Activated CD8-positive, alpha-beta T cell treated with anti-CD3 and anti-CD28 coated beads, Interleukin-2, amount 10 ng/mL, durations not matched to agents 7 days and 5 days (primary cell): ENCODE results near the gene CDH2. TPM values are rescaled to one million over a fixed set of nuclear protein-coding genes. Genes with fewer than 3 reads are reported as not detected.

Source experiments
- ATAC-seq: fragments of 150-1000 bp; cut with Tn5 transposase; one replicate; pipeline ENCODE4 v1.10.0; 2021; ENCODE audit warnings: moderate library complexity
- CTCF ChIA-PET: fragments of 350-600 bp; sonication (Branson Sonifier 250); formaldehyde crosslinking; loops from one replicate; lab custom pipeline; 2021; ENCODE audit warnings: antibody characterized with exemption; lab: Charles Lee
- POLR2A ChIA-PET: fragments of 350-600 bp; sonication (Branson Sonifier 250); formaldehyde crosslinking; loops from one replicate; lab custom pipeline; 2021; ENCODE audit warnings: antibody characterized with exemption; lab: Charles Lee
- DNase-seq: peaks from one replicate; pipeline ENCODE4 v3.0.0-alpha.2; 2020
- H3K27ac Mint-ChIP-seq: one replicate; pipeline ENCODE4 v1.8.0; 2021; ENCODE audit warnings: mild to moderate bottlenecking, mixed read lengths
- H3K27me3 Mint-ChIP-seq: one replicate; pipeline ENCODE4 v1.8.0; 2021; ENCODE audit warnings: low read depth, mixed read lengths
- H3K36me3 Mint-ChIP-seq: one replicate; pipeline ENCODE4 v1.8.0; 2021; ENCODE audit warnings: low read depth, mixed read lengths
- H3K4me1 Mint-ChIP-seq: one replicate; pipeline ENCODE4 v1.8.0; 2021; ENCODE audit warnings: low read depth, mixed read lengths
- H3K4me3 Mint-ChIP-seq: one replicate; pipeline ENCODE4 v1.8.0; 2021; ENCODE audit warnings: mild to moderate bottlenecking, mixed read lengths
- H3K9me3 Mint-ChIP-seq: one replicate; pipeline ENCODE4 v1.8.0; 2022; ENCODE audit warnings: mixed read lengths; ENCODE audit not compliant: insufficient read depth
- total RNA-seq, 2 experiments: library from RNA; stranded (reverse); gene quantifications; one replicate each; pipeline ENCODE4 v1.2.3, GENCODE V29; 2021

CDH2 gene
- total RNA-seq, 2 experiments from 2014 or later = 0.11 to 0.21 TPM

- no peaks in the 10 kb centered on the region for H3K4me1 Mint-ChIP-seq
- H3K27me3 Mint-ChIP-seq = no peaks in the 10 kb centered on the region
- H3K27ac Mint-ChIP-seq = no peak overlapping the region
- H3K36me3 Mint-ChIP-seq = no peaks in the 10 kb centered on the region
- ChIA-PET CTCF (interaction anchor here (0.6 kb wide), 1 partner anchor 19 kb away, joined by 4 read pairs; no protein-coding TSS in a partner anchor), POLR2A (no interaction called here)
- DNase-seq (no peak), ATAC-seq (no peak)
- no peak overlapping the region for H3K4me3 Mint-ChIP-seq
- H3K9me3 Mint-ChIP-seq = peaks cover 8% of the 10 kb centered on the region
Measured at GRCh38 chr18:28095041-28095440, 81.9 kb downstream of the CDH2 start.

- no peak for DNase-seq
- H3K27ac Mint-ChIP-seq = no peak overlapping the region
- no peaks in the 10 kb centered on the region for H3K36me3 Mint-ChIP-seq
- H3K27me3 Mint-ChIP-seq = no peaks in the 10 kb centered on the region
- ChIA-PET CTCF (no interaction called here), POLR2A (no interaction called here)
- ATAC-seq = no peak
- no peaks in the 10 kb centered on the region for H3K4me1 Mint-ChIP-seq
- no peak overlapping the region for H3K4me3 Mint-ChIP-seq
- no peaks in the 10 kb centered on the region for H3K9me3 Mint-ChIP-seq
Measured at GRCh38 chr18:28091197-28091596, 85.7 kb downstream of the CDH2 start.

DNA sequence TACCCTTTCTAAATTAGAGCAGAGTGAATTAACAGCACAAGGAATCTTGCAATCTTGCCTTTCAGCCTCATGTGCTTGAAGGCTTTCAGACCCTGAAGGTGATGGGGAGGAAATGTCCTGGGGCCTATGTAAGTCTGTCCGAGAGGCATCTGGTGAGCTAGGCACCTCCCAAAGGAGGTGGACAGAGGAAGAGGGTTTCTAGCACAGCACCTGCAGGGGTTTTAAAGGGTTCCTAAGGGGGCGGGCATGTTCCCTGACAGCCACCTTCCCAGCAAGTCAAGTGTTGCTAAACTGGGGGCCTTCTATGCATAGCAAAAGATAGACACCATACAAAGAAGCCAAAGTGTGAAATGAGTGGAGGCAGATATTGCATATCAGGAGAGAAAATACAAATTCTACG is 88.5 kb downstream of the CDH2 start:
- ChIA-PET POLR2A (no interaction called here), CTCF (no interaction called here)
- ATAC-seq (no peak), DNase-seq (no peak)
- Mint-ChIP-seq H3K27ac (no peak overlapping the region), H3K9me3 (no peaks in the 10 kb centered on the region), H3K4me1 (no peaks in the 10 kb centered on the region), H3K4me3 (no peak overlapping the region), H3K27me3 (no peaks in the 10 kb centered on the region), H3K36me3 (no peaks in the 10 kb centered on the region)

GRCh38 chr18:28086670-28087552 is 90.0 kb downstream of the CDH2 start:
- DNase-seq (no peak), ATAC-seq (no peak)
- POLR2A ChIA-PET = no interaction called here
- Mint-ChIP-seq H3K27me3 (no peaks in the 10 kb centered on the region), H3K36me3 (no peaks in the 10 kb centered on the region), H3K4me3 (no peak overlapping the region), H3K27ac (no peak overlapping the region), H3K9me3 (no peaks in the 10 kb centered on the region), H3K4me1 (no peaks in the 10 kb centered on the region)
- CTCF ChIA-PET = no interaction called here

DNA sequence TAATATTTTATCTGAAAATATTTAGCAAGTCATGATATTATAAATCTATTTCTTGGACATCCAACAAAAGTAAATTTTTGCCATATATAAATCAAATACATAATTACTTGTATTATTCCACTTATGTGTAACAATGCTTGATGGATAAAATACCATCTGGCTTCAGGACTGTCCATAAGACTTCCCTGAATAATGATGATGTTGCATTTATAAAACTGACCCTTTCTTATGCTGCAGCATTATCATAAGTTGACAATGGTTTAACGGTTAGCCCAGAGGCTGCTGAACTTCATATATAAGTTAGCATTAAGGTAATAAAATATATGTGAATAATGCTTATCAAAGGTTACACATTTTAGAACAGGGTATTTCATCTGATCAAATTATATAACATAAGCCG is 95.4 kb downstream of the CDH2 start:
- DNase-seq (no peak), ATAC-seq (no peak)
- H3K36me3 Mint-ChIP-seq = no peaks in the 10 kb centered on the region
- ChIA-PET POLR2A (no interaction called here), CTCF (no interaction called here)
- no peaks in the 10 kb centered on the region for H3K27me3 Mint-ChIP-seq
- H3K9me3 Mint-ChIP-seq = no peaks in the 10 kb centered on the region
- no peak overlapping the region for H3K27ac Mint-ChIP-seq
- H3K4me3 Mint-ChIP-seq = no peak overlapping the region
- H3K4me1 Mint-ChIP-seq = no peaks in the 10 kb centered on the region

DNA sequence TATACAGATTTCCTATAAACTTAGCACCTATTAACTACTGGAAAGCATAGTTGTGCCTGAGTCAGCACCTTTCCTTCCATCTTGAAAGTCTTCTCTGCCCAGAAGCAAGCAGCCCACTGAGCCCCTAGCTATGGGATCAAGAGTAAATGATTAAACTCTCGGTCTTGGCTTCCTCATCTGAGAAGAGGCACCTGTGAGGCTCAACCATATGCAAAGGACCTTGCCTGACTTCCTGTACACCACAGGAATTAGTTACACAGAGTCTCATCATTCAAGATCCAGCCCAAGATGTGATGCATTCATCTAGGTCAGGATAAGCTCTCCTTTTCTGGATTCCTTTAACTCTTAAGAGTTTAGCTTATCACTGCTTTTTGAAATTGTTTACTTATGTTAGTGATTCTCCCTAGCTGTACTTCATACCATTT is 96.0 kb downstream of the CDH2 start:
- Mint-ChIP-seq H3K27ac (no peak overlapping the region), H3K36me3 (no peaks in the 10 kb centered on the region), H3K9me3 (no peaks in the 10 kb centered on the region), H3K4me1 (no peaks in the 10 kb centered on the region), H3K4me3 (no peak overlapping the region), H3K27me3 (no peaks in the 10 kb centered on the region)
- no peak for ATAC-seq
- ChIA-PET POLR2A (no interaction called here), CTCF (no interaction called here)
- no peak for DNase-seq

- Mint-ChIP-seq H3K9me3 (no peaks in the 10 kb centered on the region), H3K27ac (no peak overlapping the region), H3K27me3 (no peaks in the 10 kb centered on the region), H3K36me3 (no peaks in the 10 kb centered on the region), H3K4me3 (no peak overlapping the region), H3K4me1 (no peaks in the 10 kb centered on the region)
- DNase-seq = no peak
- ChIA-PET CTCF (no interaction called here), POLR2A (no interaction called here)
- no peak for ATAC-seq
Measured at GRCh38 chr18:28079883-28080282, 97.0 kb downstream of the CDH2 start.

- H3K4me3 Mint-ChIP-seq = no peak overlapping the region
- no peak overlapping the region for H3K27ac Mint-ChIP-seq
- DNase-seq = no peak
- CTCF ChIA-PET = no interaction called here
- no peak for ATAC-seq
- H3K27me3 Mint-ChIP-seq = no peaks in the 10 kb centered on the region
- H3K36me3 Mint-ChIP-seq = no peaks in the 10 kb centered on the region
- POLR2A ChIA-PET = no interaction called here
- H3K4me1 Mint-ChIP-seq = no peaks in the 10 kb centered on the region
- no peaks in the 10 kb centered on the region for H3K9me3 Mint-ChIP-seq
Measured at GRCh38 chr18:28078849-28079248, 98.1 kb downstream of the CDH2 start.

GRCh38 chr18:28078298-28078697 is 98.6 kb downstream of the CDH2 start:
- H3K4me3 Mint-ChIP-seq = no peak overlapping the region
- ChIA-PET POLR2A (no interaction called here), CTCF (no interaction called here)
- no peaks in the 10 kb centered on the region for H3K27me3 Mint-ChIP-seq
- ATAC-seq = no peak
- H3K36me3 Mint-ChIP-seq = no peaks in the 10 kb centered on the region
- no peaks in the 10 kb centered on the region for H3K9me3 Mint-ChIP-seq
- no peak overlapping the region for H3K27ac Mint-ChIP-seq
- no peak for DNase-seq
- no peaks in the 10 kb centered on the region for H3K4me1 Mint-ChIP-seq

DNA sequence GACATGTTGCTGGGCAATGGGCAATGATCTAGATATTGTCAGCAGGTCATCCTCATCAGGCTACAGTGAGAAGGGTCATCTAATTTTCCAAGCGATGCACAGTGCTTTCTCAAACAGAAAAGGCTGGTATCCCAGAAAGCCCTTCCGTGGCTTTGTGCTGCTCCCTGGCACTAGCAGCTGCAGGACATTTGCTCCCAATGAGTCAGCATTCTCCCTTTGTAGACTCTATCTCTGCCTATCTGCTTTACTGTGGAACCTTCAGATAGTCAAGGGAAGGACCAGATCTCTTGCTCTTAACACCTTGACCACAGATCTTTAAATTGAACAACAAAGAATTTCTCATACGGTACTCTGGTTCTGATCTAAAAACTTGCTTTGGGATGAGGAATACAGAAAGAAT is 101.4 kb downstream of the CDH2 start:
- no peaks in the 10 kb centered on the region for H3K9me3 Mint-ChIP-seq
- ChIA-PET POLR2A (no interaction called here), CTCF (no interaction called here)
- no peak for ATAC-seq
- H3K27ac Mint-ChIP-seq = no peak overlapping the region
- H3K4me1 Mint-ChIP-seq = no peaks in the 10 kb centered on the region
- no peak for DNase-seq
- no peak overlapping the region for H3K4me3 Mint-ChIP-seq
- H3K36me3 Mint-ChIP-seq = no peaks in the 10 kb centered on the region
- no peaks in the 10 kb centered on the region for H3K27me3 Mint-ChIP-seq

DNA sequence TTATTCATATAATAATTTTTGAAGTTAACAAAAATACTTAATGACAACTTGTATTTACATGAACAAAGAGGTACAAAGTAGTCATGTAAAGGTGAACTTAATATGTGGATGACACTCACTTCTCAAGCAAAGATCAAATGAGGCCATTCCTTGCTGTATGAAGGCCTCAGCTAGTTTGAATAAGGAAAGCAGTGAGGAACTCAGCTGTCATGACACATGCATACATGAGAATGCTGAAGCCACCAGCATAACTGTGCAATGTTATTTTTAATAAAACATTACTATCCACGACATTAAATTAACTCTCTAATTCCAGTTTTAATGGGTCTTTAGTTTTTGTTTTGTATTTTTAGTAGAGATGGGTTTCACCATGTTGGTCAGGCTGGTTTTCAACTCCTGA is 102.9 kb downstream of the CDH2 start:
- H3K4me3 Mint-ChIP-seq = no peak overlapping the region
- no peaks in the 10 kb centered on the region for H3K4me1 Mint-ChIP-seq
- H3K9me3 Mint-ChIP-seq = no peaks in the 10 kb centered on the region
- no peaks in the 10 kb centered on the region for H3K27me3 Mint-ChIP-seq
- POLR2A ChIA-PET = no interaction called here
- DNase-seq (no peak), ATAC-seq (no peak)
- no peak overlapping the region for H3K27ac Mint-ChIP-seq
- CTCF ChIA-PET = no interaction called here
- no peaks in the 10 kb centered on the region for H3K36me3 Mint-ChIP-seq

- DNase-seq (no peak), ATAC-seq (no peak)
- Mint-ChIP-seq H3K36me3 (no peaks in the 10 kb centered on the region), H3K4me1 (no peaks in the 10 kb centered on the region), H3K27me3 (no peaks in the 10 kb centered on the region), H3K4me3 (no peak overlapping the region), H3K27ac (no peak overlapping the region), H3K9me3 (no peaks in the 10 kb centered on the region)
- CTCF ChIA-PET = no interaction called here
- POLR2A ChIA-PET = no interaction called here
Measured at GRCh38 chr18:28073658-28074057, 103.3 kb downstream of the CDH2 start.

- ATAC-seq (no peak), DNase-seq (no peak)
- H3K27ac Mint-ChIP-seq = no peak overlapping the region
- ChIA-PET CTCF (no interaction called here), POLR2A (no interaction called here)
- H3K9me3 Mint-ChIP-seq = peaks cover 3% of the 10 kb centered on the region
- H3K36me3 Mint-ChIP-seq = no peaks in the 10 kb centered on the region
- H3K4me1 Mint-ChIP-seq = no peaks in the 10 kb centered on the region
- H3K27me3 Mint-ChIP-seq = no peaks in the 10 kb centered on the region
- no peak overlapping the region for H3K4me3 Mint-ChIP-seq
Measured at GRCh38 chr18:28071199-28071598, 105.7 kb downstream of the CDH2 start.
